ENCODE measurements around the gene TMEM185B.

TMEM185B gene

DNA sequence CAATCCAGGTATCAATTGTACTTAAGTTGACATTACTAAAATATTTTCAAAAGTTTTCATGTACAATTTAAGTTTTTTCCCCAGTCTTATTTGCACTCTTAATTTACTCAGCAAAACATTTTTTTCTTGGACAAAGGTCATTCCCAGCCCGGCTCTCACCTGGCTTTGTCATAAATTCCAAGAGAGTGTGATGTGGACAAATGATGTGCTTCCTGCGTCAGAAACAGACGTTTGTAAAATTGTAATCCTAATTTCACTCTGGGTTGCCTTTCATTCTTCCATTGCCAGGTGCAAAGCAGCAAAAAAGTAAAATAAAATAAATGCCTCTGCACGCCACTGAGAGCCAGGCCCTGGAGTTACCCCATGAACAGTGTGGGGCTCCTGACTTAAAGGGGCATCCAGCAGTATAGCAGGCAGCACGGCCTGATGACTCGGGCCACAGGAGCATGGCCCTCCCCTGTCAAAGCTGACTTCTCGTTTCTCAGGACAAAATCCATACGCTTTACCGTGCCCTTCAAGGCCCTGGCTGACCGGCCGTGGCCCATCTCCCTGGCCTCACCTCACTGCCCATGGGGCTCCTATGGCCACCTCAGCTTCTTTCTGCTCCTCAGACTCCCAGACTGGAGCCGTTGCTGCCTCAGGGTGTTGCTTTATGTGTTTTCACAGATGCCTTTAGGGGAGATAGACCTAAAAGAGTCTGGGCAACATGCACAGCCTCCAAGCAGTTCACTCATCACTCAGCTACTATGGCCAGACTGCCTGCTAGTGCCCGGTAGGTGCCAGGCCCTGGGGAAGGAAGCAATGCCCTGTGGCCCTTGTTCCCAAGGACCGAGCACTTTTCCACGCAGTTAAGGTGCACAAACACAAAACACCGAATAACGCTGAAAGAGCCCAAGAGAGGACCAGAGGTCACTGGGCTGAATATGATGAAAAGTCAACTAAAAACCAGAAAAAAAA is 7.6 kb upstream of the TMEM185B start:
- no peak for DNase-seq

DNA sequence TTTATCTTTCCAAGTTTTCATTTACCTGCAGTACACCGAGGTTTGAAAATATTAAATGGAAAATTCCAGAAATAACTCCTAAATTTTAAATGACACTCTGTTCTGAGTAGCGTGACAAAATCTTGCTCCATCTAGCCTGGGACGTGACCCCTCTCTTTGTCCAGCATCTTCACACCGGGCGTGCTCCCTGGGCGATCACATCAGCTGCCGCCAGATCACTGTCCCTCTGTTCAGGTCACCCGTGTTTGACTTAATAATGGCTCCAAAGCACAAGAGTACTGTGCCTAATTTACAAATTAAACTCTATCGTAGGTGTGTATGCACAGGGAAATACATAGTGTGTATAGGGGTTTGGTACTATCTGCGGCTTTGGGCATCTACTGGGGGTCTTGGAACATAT is 6.1 kb upstream of the TMEM185B start:
- DNase-seq, result no peak

DNA sequence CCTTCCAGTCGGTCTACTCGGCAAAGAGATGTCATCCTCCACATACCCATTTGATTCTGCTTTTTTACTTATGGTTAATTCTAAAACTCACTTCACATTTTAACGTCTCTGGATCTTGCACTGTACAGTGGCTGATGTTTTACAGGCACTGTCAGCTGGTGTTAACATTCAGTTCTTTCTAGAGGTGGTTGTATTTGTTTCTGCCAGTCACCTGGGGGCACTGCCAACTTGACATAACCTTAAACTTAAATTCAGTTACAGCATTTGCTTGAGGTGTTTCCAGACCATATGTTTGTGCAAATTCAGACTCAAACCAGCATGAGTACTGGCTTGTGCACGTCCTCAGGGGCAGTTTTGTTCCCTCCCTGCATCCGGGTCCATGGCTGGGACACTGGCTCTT is 5.3 kb upstream of the TMEM185B start:
- no peak for DNase-seq

DNA sequence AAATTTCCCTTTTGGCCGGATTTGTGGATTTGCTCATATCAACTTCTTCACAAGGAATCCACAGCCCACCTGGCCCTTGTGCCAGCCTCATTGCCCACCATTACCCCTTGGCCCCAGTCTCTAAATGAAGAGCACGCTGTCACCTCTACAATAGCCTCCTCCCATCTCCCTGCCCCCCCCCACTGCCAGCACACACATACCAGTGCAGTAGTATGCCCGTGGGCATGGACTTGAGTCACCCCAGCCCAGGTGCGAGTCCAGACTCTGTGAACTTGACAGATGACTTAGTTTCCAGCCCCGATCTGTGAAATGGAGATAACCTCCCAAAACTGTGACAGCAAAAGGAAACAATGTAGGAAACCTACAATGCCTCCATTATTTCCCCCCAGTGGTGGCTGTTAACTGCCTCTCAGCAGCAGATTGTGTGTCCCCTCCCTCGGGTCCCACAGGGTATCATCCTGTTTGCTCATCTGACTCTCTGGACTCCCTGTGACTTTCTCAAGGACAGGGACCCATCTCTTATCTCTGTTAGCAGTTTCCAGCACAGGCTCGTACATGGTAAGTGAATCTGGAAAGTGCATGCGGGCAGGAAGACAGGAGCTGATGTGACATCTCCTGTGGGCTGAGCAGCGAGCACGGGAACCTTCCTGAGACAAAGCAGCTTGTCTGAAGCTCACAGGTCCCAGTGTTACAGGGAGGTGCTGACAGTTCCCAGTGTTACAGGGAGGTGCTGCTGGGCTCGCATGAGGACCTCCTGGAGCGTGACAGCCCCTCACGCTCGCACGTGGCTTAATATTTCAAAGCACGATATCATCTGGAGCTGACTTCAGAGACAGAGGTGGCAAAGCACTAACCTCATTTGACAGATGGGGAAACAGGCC is 4.2 kb upstream of the TMEM185B start:
- no peak for DNase-seq

DNA sequence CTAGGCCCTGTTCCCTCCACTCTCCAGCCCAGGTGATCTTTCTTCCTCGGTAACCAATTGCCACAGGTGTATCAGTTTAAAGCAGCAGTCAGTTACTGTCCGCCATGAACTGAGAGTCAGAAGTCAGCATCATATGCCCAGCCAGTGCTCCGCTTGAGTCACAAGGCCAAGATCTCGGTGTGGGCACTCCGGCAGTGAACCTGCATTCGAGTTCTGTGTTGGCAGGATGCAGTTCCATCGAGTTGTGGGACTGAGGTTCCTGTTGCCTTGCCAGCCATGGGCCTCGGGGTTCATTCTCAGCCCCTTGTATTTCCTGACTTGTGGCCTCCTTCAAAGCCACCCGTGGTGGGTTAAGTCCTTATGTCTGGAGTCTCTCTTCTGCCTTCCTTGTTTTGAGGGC is 3.1 kb upstream of the TMEM185B start:
- no peak for DNase-seq

DNA sequence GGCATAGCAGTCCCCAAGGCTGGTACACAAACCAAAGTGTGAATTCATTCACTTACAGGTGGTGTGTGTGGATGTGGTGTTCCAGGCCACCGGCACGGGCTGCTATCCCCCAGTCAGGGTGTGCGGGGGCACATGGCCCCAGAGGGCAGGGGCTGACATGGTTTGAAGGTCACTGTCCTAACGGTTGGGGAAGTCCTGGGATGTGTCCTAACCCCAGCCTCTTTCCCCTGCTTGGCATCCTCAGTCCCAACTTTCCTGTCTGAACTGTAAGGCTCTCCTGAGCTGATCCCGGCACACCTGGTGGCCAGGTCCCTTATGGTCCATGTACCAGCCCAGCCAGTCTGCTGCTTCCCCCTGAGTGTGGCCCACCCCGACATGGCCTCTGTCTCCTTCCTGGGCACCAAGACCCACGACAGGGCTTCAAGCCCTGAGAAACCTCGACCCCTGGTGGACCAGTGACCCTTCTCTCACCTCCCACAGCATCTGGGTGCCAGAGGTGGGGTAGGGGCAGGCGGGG is 2.4 kb upstream of the TMEM185B start:
- no peak for DNase-seq

DNA sequence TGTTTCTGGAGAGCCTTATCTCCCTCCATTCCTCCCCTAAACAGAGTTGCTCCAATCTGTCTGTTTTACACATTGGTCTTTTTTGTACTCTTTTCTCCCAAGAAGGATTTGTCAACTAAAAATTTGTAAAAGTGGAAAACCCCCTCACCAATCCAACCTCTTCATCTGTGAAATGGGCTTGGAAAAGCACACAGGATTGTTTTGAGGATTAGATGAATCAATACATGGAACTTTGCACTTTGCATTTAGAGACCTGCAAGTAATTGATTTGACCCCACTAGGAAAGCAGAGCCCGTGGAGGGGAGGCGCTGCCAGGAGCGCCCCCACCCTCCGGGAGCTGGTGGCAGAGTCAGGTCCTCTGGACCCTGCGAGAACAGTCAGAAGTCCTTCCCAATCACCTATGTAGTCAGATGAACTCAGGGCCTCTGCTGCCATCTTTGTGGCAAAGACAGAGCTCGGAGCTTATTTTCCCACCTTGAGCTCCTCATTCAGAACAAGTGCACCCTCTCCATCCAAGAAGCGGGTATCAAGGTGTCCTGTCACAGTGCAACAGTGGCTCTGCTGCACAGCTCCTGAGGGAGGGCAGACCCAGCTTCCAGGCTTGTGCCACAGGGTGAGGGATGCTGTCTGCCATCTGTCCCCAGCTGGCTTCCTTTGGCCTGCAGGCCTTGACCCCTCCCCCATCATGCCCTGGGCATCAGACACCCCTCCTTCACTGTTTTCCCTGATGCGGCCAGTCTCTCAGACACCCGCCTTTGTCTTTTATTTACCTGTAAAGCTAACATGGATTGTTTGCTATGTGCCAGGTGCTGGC is 1.7 kb upstream of the TMEM185B start:
- DNase-seq, result no peak

DNA sequence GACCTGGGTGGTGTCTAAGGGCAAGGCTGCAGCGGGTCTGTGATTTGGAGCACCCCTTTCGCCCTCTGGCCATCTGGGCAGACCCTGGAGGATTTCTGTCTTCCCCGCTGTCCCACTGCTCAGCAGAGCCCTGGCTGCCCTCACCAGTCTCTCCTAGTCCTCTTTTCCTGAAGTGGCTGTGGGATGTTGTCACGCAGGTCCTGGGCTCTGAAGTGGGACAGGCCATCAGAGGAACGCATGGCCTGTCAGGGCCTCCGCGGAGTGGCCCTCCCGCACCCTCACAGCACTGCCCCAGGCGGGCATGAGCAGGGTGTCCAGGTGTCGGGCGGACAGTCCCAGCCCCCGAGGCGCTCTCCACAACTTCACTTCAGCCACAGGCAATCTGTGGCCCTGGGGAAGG is 1.1 kb upstream of the TMEM185B start:
- no peak for DNase-seq

DNA sequence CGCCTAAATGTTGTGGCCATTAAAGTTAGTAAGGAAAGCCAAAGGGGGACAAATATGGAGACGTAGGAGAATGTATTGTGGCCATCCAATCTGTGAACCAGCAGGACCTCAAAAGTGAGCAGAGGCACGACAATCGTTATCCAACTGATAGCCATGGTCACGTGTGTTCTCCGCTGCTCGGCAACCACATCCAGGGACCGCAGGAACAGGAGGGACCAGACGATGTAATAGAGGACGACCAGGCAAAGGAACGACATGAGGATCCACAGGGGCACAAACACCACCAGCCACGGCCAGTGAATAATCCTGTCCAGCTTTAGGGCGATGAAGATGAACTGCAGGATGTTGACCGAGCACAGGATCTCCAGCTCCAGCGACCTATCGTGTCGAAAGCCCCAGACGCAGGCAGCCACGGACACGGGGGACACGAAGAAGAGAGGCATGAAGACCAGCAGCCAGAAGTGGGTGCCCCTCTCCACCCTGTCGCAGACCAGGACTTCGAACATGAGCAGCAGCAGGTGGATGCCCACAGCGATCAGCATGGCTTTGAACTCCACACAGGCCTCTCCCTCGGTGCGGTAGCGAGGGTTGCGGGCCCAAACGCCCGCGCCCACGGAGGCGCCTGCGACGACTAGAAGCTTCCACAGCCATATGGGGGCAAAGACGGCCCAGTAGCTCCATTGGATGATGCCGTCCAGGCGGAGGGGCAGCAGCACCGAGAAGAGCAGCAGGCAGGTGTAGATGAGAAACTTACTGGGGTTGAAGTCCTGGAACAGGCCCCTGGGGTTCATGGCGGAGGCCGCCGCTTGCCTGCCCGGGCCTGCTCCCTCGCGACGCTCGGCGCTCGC is 790 bp downstream of the TMEM185B start:
- DNase-seq, result no peak

DNA sequence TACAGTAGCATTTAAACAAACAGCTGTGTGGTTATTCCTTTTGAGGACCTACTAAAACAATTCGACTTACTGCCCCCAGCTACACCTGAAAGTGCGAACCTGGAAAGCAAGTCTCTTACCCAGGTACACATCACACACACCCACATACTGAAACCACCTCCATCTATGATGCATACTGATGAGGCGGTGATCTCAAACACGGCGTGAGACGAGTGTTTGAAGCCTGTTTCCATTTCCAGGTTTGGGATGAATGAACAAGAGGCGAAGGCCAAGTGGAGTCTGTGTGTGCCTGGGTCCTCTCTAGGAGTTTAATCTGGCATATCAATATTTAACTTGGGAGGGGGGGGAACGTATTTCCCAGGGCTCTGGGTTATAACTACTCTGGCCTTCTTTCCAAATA is 1.6 kb downstream of the TMEM185B start:
- DNase-seq, result no peak

DNA sequence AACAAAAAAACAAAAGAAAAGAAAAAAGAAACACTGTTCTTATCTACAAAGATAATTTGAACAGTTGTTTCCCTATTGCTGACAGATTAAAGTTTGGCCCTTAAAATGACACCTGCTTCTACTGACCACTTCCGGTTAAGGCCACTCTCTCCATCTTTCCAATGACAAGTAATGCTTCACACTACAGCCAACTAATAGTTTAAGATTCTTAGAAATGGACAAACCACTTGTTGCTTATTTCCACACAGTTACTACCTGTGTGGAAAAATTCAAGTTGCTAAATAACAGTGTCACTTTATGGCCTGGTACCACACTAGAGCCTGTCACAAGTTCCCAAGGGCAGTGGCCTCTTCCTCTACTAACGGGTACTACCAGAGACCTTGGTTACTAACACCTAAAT is 2.4 kb downstream of the TMEM185B start:
- no peak for DNase-seq

DNA sequence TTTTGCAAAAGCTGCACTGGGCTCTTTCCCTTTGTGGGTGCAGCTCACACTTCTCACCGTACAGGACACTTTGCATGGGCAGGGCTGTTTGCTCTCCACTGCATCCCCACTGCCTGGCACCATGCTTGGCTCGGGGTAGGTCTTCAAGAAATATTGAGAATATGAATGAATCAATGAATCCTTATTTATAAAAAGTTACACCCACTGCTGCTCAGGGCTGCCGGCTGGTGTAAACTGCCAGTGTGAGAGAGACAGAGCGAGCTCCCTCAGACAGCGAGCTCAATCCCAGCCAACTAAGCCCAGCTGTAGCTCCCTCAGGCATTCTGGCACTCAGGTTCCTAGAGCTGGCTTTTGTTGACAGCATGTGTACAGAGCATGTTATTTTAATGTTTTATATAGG is 3.4 kb downstream of the TMEM185B start:
- DNase-seq, result no peak

DNA sequence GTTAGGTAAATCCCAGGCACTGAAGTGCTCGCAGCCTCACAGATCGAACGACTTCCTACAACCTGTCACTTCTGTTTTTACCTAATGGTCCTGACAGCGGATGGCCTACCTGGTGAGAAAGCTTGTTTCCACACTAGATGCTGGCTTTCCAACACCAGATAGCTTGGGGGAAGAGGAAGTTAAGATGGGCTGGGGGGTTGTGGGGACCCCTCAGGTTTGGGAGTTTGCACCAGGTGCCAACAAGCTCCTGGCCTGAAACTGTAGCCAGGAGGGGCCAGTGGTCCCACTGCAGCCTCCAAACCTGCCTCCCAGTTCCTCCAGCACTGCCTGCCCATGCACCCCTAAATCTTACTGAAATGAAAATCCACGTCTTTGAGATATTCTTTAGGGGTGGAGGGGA is 3.9 kb downstream of the TMEM185B start:
- DNase-seq, result no peak

DNA sequence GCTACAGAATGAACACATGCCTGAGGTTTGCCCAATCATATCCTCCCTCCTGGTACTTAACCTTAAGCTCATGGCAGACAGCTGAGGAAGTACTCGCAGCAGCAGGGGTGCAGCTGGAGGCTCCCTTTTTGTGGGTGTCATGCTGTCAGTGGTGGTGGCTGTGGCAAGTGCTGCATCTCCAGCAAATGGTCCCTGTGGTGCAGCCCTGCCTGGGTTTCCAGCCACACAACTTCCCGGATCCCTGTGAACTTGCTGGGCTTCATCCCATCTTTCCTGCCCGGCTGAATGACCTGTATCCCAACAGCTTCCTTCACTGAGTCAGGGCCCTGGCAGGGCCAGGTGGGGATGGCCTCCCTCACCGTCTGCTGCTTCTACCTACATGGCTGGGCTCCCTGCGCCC is 5.0 kb downstream of the TMEM185B start:
- no peak for DNase-seq

DNA sequence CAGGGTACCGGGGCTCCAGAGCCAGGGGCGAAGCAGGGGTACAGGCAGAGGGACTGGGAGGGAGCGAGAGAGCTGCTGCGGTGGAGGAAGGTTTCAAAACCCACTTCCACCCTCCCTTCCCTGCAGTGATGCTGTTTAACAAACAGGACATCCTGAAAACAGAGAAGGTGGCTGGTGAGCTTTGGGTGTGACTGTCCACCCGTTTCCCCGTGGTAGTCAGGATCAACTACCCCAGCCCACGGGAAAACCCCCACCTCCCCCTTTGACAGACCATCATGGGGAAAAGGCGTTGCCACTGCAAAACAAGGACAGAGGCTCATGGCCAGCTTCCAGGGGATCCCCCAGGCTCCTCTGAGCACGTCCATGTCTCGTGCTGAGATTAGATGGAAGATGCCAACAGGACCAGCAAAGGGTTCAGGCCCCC is 12.9 kb downstream of the TMEM185B start:
- no peak for DNase-seq

DNA sequence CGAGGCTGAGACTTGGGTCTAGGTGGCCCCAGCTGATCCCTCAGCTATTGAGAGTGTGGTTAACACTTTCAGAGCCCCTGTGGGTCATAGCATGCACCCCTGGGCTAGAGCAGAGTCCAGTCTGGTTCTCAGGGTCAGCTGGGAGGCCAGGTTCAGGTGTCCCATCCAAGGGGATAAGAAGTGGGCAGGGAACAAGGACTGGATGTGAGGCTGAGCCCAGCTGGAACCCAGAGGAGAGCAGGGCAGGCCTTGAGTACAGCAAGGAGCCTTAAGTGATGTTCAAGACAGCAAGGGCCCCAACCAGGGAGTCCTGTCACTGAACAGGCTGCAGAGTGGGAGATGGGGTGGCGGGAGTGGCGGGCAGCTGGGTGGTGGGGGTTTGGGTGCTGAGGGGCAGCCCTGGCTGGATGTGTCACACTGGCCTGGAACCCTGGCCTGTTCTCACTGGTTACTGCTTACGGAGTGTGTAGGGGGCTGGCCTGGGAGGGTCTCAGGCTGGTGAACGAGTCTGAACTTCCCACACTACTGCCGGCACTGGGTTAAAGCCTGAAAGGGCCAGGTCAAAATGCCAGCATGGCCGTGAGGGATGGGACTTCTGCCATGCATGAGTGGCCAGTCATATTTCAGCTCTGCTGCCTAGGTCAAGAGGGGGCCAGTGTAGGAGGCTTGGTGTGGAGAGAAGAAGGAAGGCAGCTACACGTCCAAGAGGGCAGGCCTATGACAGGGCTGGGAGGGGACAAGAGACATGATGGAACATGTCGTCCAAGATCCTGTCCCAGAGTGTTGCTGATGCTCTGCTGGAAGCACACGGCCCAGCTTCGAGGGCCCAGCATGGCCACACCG is 13.6 kb downstream of the TMEM185B start:
- DNase-seq, result no peak

DNA sequence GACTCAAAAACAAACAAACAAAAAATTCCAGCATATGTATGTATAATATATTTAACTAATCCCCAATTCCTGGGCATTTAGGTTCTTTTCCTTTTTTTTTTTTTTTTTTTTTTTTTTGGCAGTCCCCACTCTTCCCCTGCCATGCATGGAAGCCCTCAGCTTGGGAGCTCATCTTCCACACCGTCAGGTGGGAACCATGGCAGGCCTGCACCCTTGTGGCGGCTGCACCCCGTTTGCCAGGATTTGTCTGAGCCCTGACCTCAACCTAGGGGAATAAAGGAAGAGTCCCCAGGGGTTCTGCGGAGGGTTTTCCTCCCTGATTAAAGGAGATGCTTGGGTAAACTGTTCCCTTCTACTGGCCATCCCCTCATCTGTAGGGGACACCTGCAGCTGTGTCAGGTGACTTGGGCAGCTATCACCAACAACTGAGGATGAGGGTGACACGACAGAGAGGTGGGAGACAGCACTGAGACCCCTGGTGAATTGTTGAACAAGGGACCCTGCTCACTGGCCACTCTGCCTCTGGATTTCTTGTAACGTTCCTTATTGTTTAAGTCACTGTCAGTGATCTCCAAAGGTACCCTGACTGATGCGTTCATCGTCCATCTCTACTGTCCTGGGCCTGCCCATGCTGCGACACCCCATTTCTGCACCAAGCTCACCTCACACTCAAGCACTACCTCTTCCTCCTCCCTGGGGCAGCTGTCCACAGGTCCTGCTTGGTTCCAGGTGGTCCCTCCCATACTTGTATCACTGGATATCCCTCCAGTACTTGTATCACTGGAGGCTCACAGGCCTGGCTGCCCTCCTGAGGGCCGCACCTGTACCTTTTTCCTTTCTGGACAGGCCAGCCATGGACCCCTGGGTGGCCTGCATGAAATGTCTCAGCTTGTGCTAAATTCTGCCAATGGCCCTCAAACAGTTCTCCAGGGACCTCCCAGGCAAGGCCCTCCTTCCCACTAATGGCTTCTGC is 14.5 kb downstream of the TMEM185B start:
- no peak for DNase-seq

DNA sequence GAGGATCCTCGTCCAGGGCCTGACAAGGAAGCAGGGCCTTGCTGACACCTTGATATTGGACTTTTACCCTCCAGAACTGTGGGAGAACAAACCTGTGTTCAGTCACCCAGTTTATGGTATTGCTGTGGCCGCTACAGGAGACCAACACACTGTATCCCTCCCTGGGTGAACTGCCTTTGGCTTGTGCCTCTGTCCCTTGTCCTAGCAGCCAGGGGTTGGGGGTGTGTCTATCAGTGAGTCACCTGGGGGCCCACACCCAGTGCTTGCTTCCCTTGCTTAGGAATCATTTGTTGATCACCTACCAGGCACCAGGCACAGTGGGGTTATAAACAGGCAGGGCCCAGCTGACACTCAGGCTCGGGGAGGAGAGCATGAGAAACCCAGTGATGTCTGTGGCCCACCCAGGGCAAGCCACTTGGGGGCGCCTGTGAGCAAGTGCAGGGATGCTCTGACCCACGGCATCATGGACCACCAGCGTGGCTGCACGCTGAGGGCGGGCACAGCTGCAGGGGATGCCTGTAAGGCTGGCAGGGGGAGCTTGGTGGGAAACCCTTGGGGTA is 17.1 kb downstream of the TMEM185B start:
- no peak for DNase-seq
